ENCODE results near the gene SEC22C. TPM values are rescaled to one million over a fixed set of nuclear protein-coding genes. Genes with fewer than 3 reads are reported as not detected.

Gene SEC22C
- polyA plus RNA-seq, 1 of the 3 experiments (the other 2 are of a cell fraction): 28.5 TPM

DNA sequence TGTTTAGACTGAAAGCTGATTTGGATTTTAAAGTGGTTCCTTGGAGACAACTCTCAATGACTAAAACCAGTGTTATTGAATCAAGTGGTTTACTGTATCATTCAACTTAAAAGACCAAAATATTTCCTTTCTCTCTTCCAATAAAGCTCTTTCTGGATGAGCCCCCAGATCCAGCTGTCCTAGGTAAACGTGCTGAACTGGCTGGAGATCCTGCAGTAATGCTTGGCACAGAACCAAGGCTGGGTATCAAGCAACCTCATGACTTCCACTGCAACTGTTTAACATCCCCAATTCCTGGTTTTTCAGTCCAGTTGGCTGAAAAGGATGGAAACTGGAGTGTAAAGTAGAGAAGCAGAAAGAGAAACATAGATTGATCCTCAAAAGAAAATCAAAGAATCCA, 28.9 kb downstream of the SEC22C start (continued):
- TF ChIP-seq, protein P1, sequence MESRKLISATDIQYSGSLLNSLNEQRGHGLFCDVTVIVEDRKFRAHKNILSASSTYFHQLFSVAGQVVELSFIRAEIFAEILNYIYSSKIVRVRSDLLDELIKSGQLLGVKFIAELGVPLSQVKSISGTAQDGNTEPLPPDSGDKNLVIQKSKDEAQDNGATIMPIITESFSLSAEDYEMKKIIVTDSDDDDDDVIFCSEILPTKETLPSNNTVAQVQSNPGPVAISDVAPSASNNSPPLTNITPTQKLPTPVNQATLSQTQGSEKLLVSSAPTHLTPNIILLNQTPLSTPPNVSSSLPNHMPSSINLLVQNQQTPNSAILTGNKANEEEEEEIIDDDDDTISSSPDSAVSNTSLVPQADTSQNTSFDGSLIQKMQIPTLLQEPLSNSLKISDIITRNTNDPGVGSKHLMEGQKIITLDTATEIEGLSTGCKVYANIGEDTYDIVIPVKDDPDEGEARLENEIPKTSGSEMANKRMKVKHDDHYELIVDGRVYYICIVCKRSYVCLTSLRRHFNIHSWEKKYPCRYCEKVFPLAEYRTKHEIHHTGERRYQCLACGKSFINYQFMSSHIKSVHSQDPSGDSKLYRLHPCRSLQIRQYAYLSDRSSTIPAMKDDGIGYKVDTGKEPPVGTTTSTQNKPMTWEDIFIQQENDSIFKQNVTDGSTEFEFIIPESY (IDR thresholded peaks at IDR 0.05; ENCODE audit: borderline replicate concordance, low read depth): no peak

DNA sequence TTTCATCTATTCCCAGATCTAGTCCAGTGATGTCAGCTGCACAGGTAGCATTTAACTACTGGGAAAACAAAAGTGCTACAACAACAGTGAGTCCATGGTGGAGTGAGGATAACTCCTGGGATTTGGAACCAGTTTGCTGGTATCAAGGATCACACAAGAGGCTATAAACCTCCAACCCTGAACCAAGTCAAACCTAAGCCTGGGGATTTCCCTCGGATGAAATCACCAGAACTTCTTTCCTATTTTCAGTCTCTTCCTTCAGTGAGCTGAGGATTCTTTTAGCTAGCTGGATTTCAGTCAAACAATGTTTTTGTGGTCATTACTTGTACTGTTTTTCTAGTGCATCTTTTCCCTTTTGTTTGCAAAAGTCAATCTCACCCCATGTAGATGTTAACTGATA, 31.5 kb downstream of the SEC22C start:
- 86% methylated on average over 1 of the region's 1 CpG for WGBS (ENCODE audit: low lambda C conversion rate)
- TF ChIP-seq SMC3 (IDR thresholded peaks at IDR 0.05; ENCODE audit: low read depth, low read length) (no peak), GABPA (IDR thresholded peaks at IDR 0.05; ENCODE audit: low read depth) (no peak), NFIC (IDR thresholded peaks at IDR 0.05; ENCODE audit: borderline replicate concordance) (no peak), NRF1 (IDR thresholded peaks at IDR 0.05; ENCODE audit: low read depth, low read length) (no peak), TCF12 (IDR thresholded peaks at IDR 0.05) (no peak), MEF2A (IDR thresholded peaks at IDR 0.05; ENCODE audit: borderline replicate concordance, low read depth) (no peak), FOXM1 (IDR thresholded peaks at IDR 0.05; ENCODE audit: low read depth) (no peak)
- TF ChIP-seq, protein P2, sequence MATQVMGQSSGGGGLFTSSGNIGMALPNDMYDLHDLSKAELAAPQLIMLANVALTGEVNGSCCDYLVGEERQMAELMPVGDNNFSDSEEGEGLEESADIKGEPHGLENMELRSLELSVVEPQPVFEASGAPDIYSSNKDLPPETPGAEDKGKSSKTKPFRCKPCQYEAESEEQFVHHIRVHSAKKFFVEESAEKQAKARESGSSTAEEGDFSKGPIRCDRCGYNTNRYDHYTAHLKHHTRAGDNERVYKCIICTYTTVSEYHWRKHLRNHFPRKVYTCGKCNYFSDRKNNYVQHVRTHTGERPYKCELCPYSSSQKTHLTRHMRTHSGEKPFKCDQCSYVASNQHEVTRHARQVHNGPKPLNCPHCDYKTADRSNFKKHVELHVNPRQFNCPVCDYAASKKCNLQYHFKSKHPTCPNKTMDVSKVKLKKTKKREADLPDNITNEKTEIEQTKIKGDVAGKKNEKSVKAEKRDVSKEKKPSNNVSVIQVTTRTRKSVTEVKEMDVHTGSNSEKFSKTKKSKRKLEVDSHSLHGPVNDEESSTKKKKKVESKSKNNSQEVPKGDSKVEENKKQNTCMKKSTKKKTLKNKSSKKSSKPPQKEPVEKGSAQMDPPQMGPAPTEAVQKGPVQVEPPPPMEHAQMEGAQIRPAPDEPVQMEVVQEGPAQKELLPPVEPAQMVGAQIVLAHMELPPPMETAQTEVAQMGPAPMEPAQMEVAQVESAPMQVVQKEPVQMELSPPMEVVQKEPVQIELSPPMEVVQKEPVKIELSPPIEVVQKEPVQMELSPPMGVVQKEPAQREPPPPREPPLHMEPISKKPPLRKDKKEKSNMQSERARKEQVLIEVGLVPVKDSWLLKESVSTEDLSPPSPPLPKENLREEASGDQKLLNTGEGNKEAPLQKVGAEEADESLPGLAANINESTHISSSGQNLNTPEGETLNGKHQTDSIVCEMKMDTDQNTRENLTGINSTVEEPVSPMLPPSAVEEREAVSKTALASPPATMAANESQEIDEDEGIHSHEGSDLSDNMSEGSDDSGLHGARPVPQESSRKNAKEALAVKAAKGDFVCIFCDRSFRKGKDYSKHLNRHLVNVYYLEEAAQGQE (IDR thresholded peaks at IDR 0.05; ENCODE audit: low read depth, low read length): no peak
- TF ChIP-seq, protein P3, sequence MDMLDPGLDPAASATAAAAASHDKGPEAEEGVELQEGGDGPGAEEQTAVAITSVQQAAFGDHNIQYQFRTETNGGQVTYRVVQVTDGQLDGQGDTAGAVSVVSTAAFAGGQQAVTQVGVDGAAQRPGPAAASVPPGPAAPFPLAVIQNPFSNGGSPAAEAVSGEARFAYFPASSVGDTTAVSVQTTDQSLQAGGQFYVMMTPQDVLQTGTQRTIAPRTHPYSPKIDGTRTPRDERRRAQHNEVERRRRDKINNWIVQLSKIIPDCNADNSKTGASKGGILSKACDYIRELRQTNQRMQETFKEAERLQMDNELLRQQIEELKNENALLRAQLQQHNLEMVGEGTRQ (IDR thresholded peaks at IDR 0.05; ENCODE audit: borderline replicate concordance, low read depth, low read length): no peak
- TF ChIP-seq, protein P1 (IDR thresholded peaks at IDR 0.05; ENCODE audit: borderline replicate concordance, low read depth): no peak
- TF ChIP-seq, protein P4, sequence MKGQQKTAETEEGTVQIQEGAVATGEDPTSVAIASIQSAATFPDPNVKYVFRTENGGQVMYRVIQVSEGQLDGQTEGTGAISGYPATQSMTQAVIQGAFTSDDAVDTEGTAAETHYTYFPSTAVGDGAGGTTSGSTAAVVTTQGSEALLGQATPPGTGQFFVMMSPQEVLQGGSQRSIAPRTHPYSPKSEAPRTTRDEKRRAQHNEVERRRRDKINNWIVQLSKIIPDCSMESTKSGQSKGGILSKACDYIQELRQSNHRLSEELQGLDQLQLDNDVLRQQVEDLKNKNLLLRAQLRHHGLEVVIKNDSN (IDR thresholded peaks at IDR 0.05; ENCODE audit: borderline replicate concordance, low read depth): no peak
- Histone ChIP-seq H4K20me1 (ENCODE audit: insufficient read depth) (no peaks in the 10 kb centered on the region), H3K4me1 (ENCODE audit: control insufficient read depth in 1 of 2, insufficient read depth in 2 of 2, low read depth in 1 of 2, low read length in 1 of 2) (peaks cover 0 to 2% of the 10 kb centered on the region in 2 experiments; a peak in 1 of 4 replicates), H3K27me3 (ENCODE audit: insufficient read depth) (no peaks in the 10 kb centered on the region), H3K9me3 (no peaks in the 10 kb centered on the region), H3K9me2 (no peaks in the 10 kb centered on the region), H3K4me2 (no peak overlapping the region), H3F3A (replicated peaks; ENCODE audit: insufficient read depth) (peaks cover 11% of the 10 kb centered on the region), H2AFZ (ENCODE audit: low read depth) (no peak overlapping the region), H3K4me3 (ENCODE audit: low read depth in 2 of 2, low read length in 1 of 2) (no peak overlapping the region), H3K36me3 (replicated peaks in 1 of 2; ENCODE audit: control insufficient read depth in 1 of 2, insufficient read depth in 2 of 2, low read length in 1 of 2) (peaks cover 48 to 53% of the 10 kb centered on the region in 2 experiments), H3K9ac (no peak overlapping the region), H3K79me2 (ENCODE audit: insufficient read depth) (no peaks in the 10 kb centered on the region), H3K27ac (ENCODE audit: low read depth in 2 of 2, low read length in 1 of 2) (no peak overlapping the region)
- ChIA-PET POLR2A (no interaction called here), CTCF (interaction anchor here (0.7 to 9.0 kb wide), 6 partner anchors 10 to 303 kb away, joined by 3 to 74 read pairs (median 21); partner anchors contain the start of gene VIPR1)
- no peak for DNase-seq

Data from SK-N-SH (cell line).